Naive thymus-derived CD4-positive, alpha-beta T cell (primary cell): ENCODE results near the gene SLC44A5. TPM values are rescaled to one million over a fixed set of nuclear protein-coding genes. Genes with fewer than 3 reads are reported as not detected.

Source experiments
- ATAC-seq: fragments of 150-1000 bp; cut with Tn5 transposase; 2 replicates; pipeline ENCODE4 v1.10.0; 2021; ENCODE audit warnings: mild to moderate bottlenecking, moderate library complexity
- CTCF ChIA-PET: fragments of 350-600 bp; sonication (Branson Sonifier 250); formaldehyde crosslinking; loops from one replicate; lab custom pipeline; 2021; ENCODE audit warnings: antibody characterized with exemption; lab: Charles Lee
- POLR2A ChIA-PET: fragments of 350-600 bp; sonication (Branson Sonifier 250); formaldehyde crosslinking; loops from one replicate; lab custom pipeline; 2021; ENCODE audit warnings: antibody characterized with exemption, inconsistent platforms; lab: Charles Lee
- DNase-seq, 9 donors: peaks; one replicate each; pipeline versions ENCODE4 v3.0.0 to v3.0.0-alpha.2; 2020 to 2022; ENCODE audit warnings: mixed read lengths in 1 of 9
- H3K27ac ChIP-seq: one replicate; pipeline ENCODE4 v1.7.0; 2013; ENCODE audit warnings: mild to moderate bottlenecking, low read depth, low read length, moderate library complexity
- H3K27me3 ChIP-seq, 2 donors: one replicate each; pipeline ENCODE4 v1.7.0; 2013; ENCODE audit warnings: low read length in 2 of 2, mild to moderate bottlenecking in 2 of 2, moderate library complexity in 2 of 2; ENCODE audit not compliant: control insufficient read depth in 2 of 2, insufficient read depth in 2 of 2
- H3K36me3 ChIP-seq, 3 experiments: 1 replicate in 2 of 3; 2 replicates in 1 of 3; pipeline ENCODE4 v1.7.0; 2013; ENCODE audit warnings: low read length in 3 of 3, mild to moderate bottlenecking in 3 of 3, moderate library complexity in 1 of 3; ENCODE audit not compliant: insufficient read depth in 3 of 3, control insufficient read depth in 2 of 3
- H3K4me1 ChIP-seq, 2 donors: one replicate each; pipeline ENCODE4 v1.7.0; 2013; ENCODE audit warnings: low read length in 2 of 2, mild to moderate bottlenecking in 2 of 2, moderate library complexity in 1 of 2; ENCODE audit not compliant: control insufficient read depth in 2 of 2, insufficient read depth in 2 of 2
- H3K4me3 ChIP-seq: 2 replicates; pipeline ENCODE4 v1.7.0; 2013; ENCODE audit warnings: mild to moderate bottlenecking, low read length
- H3K9me3 ChIP-seq, 3 experiments: 1 replicate in 2 of 3; 2 replicates in 1 of 3; pipeline ENCODE4 v1.7.0; 2013; ENCODE audit warnings: low read length in 3 of 3; ENCODE audit not compliant: control insufficient read depth in 2 of 3
- H3K27ac Mint-ChIP-seq, 9 donors: one replicate each; pipeline ENCODE4 v1.8.0; 2020 to 2022; ENCODE audit warnings: mixed read lengths in 9 of 9, mild to moderate bottlenecking in 8 of 9, moderate library complexity in 5 of 9, inconsistent platforms in 2 of 9
- H3K27me3 Mint-ChIP-seq, 5 donors: one replicate each; pipeline ENCODE4 v1.8.0; 2021 to 2022; ENCODE audit warnings: mixed read lengths in 5 of 5, mild to moderate bottlenecking in 1 of 5
- H3K36me3 Mint-ChIP-seq, 5 donors: one replicate each; pipeline ENCODE4 v1.8.0; 2020 to 2022; ENCODE audit warnings: mixed read lengths in 5 of 5, mild to moderate bottlenecking in 3 of 5, inconsistent platforms in 1 of 5
- H3K4me1 Mint-ChIP-seq, 7 donors: one replicate each; pipeline ENCODE4 v1.8.0; 2020 to 2022; ENCODE audit warnings: mixed read lengths in 7 of 7, mild to moderate bottlenecking in 3 of 7, inconsistent platforms in 1 of 7
- H3K4me3 Mint-ChIP-seq, 10 donors: one replicate each; pipeline ENCODE4 v1.8.0; 2020 to 2022; ENCODE audit warnings: mild to moderate bottlenecking in 10 of 10, mixed read lengths in 10 of 10, moderate library complexity in 6 of 10, inconsistent platforms in 2 of 10
- H3K9me3 Mint-ChIP-seq, 11 donors: one replicate each; pipeline ENCODE4 v1.8.0; 2020 to 2022; ENCODE audit warnings: mixed read lengths in 11 of 11, mild to moderate bottlenecking in 4 of 11, inconsistent platforms in 1 of 11, moderate library complexity in 1 of 11
- intact Hi-C, 2 donors: fragments of 100-400 bp; cut with micrococcal nuclease; formaldehyde crosslinking; loops; one replicate each; pipeline ENCODE4 v1.15.1; 2023
- polyA plus RNA-seq, 2 donors: library from polyadenylated mRNA; unstranded; fragments of 300-500 nt; fragmentation: Illumina TruSeq; gene quantifications; one replicate each; pipeline ENCODE4 v1.2.3, GENCODE V29; 2021
- total RNA-seq, 6 experiments: library from RNA in 5 of 6; stranded (reverse) in 5 of 6; gene quantifications; 1 replicate in 5 of 6; 2 replicates in 1 of 6; pipeline ENCODE4 v1.2.3 and lab custom pipeline; 2021 to 2026

Gene SLC44A5
- total and polyA plus RNA-seq, 7 experiments from 2014 or later = 0.92 to 6.0 (median 3.0) TPM; not detected in 3

DNA sequence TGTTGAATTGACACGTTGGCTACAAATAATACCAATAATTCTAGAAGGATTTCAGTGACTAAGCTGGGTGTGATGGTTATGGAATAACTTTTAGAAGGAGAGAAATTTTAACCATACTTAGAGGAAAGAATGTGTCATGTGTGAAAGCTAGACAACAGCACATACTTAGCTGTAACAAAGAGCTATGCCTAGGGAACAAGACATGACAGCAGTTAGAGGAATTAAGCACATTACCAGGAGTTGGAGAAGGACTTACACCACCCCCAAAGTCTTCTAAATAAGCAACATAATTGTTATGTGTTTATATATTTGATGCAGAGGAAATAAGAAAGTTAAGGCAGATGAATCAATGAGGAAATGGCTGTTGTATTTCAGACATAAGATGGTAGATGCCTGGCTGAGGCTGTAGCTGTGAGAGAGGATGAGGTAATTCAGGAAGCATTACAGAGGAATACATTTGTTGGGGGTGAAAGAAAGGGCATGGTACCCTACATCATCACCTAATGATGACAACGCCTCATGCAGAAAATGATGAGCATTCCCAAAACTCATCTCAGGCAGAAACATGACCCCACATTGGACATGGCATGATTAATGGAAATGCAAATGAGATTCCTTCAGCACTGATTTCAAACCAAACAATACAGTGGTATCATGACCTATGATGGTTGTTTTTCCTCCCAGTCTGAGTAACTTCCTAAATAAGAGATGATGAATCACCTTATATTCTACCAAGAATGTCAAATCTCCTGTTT lies 265.2 kb downstream of the SLC44A5 start:
- intact Hi-C loops = no loop called here
- DNase-seq = no peak
- no peak overlapping the region for H3K27ac ChIP-seq
- H3K4me3 ChIP-seq = no peak overlapping the region
- Mint-ChIP-seq H3K27me3 (peaks cover 0 to 4% (median 0%) of the 10 kb centered on the region in 5 donors), H3K4me3 (no peak overlapping the region), H3K27ac (no peak overlapping the region), H3K9me3 (peaks cover 0 to 16% (median 4%) of the 10 kb centered on the region in 11 donors), H3K36me3 (no peaks in the 10 kb centered on the region), H3K4me1 (no peaks in the 10 kb centered on the region)
- ChIA-PET CTCF (no interaction called here), POLR2A (no interaction called here)
- H3K4me1 ChIP-seq = no peaks in the 10 kb centered on the region
- no peaks in the 10 kb centered on the region for H3K27me3 ChIP-seq
- H3K9me3 ChIP-seq = no peaks in the 10 kb centered on the region
- H3K36me3 ChIP-seq = no peaks in the 10 kb centered on the region
- ATAC-seq = no peak

DNA sequence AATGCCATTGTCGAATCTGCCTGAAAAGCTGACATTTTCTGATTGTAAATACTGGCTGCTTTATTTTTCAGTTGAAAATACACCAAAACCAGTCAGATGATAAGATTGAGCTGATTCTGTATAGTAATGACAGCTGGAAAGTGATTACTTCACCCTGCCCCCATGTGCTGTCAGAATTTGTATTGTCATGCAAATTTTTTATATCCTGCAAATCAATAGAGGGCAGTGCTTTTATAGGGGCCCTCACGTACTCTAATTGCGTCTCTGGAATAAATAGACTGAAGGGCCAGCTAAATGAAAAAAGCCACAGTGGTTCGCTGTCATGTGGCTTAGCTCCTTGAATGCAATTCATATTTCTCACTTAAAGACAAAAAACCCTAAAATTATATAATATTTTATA lies 268.1 kb downstream of the SLC44A5 start:
- H3K27me3 ChIP-seq = no peaks in the 10 kb centered on the region
- POLR2A ChIA-PET = no interaction called here
- no peak overlapping the region for H3K27ac ChIP-seq
- H3K4me3 ChIP-seq = no peak overlapping the region
- no peaks in the 10 kb centered on the region for H3K36me3 ChIP-seq
- H3K4me1 ChIP-seq = no peaks in the 10 kb centered on the region
- no peaks in the 10 kb centered on the region for H3K9me3 ChIP-seq
- DNase-seq = no peak
- CTCF ChIA-PET = no interaction called here
- Mint-ChIP-seq H3K9me3 (peaks cover 0 to 7% (median 0%) of the 10 kb centered on the region in 11 donors), H3K36me3 (no peaks in the 10 kb centered on the region), H3K27ac (no peak overlapping the region), H3K4me3 (no peak overlapping the region), H3K27me3 (peaks cover 0 to 4% (median 0%) of the 10 kb centered on the region in 5 donors), H3K4me1 (no peaks in the 10 kb centered on the region)
- ATAC-seq = no peak
- intact Hi-C loops = no loop called here

DNA sequence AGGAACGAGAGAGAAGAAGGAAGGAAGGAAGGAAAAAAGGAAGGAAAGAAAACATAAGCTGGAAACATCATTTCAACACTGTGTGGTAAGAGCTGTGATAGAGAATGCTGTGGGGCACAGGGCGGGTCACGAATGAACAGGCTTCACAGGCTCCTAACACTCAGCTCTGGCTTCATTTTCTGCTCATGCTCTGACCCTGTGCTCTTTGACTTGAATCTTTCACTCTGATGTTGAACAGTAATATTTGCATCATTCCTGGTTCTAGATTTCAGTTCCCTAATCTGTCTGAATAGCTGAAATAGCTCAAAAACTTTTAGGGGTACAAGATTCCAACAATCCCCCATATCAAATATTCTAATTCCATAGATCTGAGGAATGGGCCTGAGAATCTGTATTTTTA lies 269.4 kb downstream of the SLC44A5 start:
- POLR2A ChIA-PET = no interaction called here

DNA sequence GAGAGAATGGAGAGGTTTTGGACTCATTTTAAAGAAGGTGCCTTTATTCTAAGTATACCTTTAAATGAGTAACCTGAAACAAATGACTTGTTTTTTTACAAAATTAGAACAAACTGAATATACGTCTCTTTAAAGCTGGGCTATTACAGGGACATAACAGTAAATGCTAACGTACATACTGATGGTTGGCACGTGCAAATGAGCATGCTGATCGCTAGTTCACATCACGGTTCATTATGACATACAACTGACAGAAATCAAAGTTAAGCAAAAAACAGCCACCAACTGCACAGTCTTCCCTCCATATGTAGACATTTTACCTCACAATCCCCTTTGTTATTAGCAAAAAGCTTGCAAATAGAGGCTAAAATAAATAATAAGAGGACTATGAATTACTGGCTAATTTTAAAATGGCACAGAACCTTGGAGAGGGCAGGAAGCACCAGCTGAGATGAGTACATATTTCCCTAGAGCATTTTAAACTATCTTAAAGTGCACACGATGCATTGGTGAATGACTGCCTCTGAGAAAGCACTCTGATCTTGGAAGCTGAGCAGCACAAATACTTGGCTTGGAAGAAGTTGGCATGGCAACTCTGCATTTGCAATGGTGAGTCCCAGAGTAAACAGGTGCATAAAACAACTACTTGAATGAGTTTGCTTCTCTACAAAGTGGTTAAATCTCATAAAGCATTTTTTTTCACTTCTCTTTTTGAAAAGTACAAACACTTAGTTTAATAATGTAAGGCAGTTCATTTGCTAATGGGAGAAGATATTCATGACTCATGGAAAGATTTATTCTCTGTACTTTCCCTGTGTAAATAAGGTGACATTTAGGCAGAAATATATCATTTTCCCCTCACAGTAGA lies 272.1 kb downstream of the SLC44A5 start:
- Histone ChIP-seq H3K9me3 (no peaks in the 10 kb centered on the region), H3K4me1 (no peaks in the 10 kb centered on the region), H3K4me3 (no peak overlapping the region), H3K36me3 (no peaks in the 10 kb centered on the region), H3K27ac (no peak overlapping the region), H3K27me3 (no peaks in the 10 kb centered on the region)
- ChIA-PET POLR2A (no interaction called here), CTCF (no interaction called here)
- H3K4me3 Mint-ChIP-seq = no peak overlapping the region
- peaks cover 0 to 4% (median 0%) of the 10 kb centered on the region in 11 donors for H3K9me3 Mint-ChIP-seq
- ATAC-seq (no peak), DNase-seq (no peak)
- no peaks in the 10 kb centered on the region for H3K4me1 Mint-ChIP-seq
- H3K36me3 Mint-ChIP-seq = peaks cover 0 to 3% (median 0%) of the 10 kb centered on the region in 5 donors
- peaks cover 0 to 4% (median 0%) of the 10 kb centered on the region in 5 donors for H3K27me3 Mint-ChIP-seq
- intact Hi-C loops = no loop called here
- no peak overlapping the region for H3K27ac Mint-ChIP-seq

More for the DNA sequence above, 269.4 kb downstream of the SLC44A5 start:
- Histone ChIP-seq H3K4me3 (no peak overlapping the region), H3K9me3 (no peaks in the 10 kb centered on the region), H3K27me3 (no peaks in the 10 kb centered on the region), H3K27ac (no peak overlapping the region), H3K36me3 (no peaks in the 10 kb centered on the region), H3K4me1 (no peaks in the 10 kb centered on the region)
- no peak for DNase-seq
- ATAC-seq = no peak
- intact Hi-C loops = no loop called here
- peaks cover 0 to 4% (median 0%) of the 10 kb centered on the region in 11 donors for H3K9me3 Mint-ChIP-seq
- no peak overlapping the region for H3K27ac Mint-ChIP-seq
- H3K36me3 Mint-ChIP-seq = no peaks in the 10 kb centered on the region
- CTCF ChIA-PET = no interaction called here
- H3K4me1 Mint-ChIP-seq = no peaks in the 10 kb centered on the region
- peaks cover 0 to 4% (median 0%) of the 10 kb centered on the region in 5 donors for H3K27me3 Mint-ChIP-seq
- no peak overlapping the region for H3K4me3 Mint-ChIP-seq

DNA sequence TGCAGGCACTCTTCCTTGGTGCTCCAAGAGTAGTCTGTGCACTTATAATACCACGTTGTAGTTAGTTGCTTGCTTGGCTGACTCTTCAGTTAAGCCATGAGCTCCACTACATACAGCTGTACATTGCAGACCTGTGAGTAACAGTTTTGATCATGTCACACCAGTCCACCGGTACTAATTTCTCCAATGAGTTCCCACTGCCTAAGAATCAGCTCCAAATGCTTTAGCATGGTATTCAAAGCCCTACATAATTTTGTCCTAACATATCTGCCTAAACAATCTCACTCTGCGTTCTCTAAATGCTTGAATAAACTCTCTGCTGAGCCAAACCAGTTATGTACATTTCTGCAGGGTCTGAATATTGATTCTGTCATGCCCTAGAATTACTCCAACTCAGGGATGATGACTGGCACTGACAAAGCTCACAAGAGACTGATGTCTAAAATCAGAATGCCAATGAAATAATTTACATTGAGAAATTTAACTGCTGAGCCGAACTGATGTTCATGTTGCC lies 276.0 kb downstream of the SLC44A5 start:
- Mint-ChIP-seq H3K9me3 (no peaks in the 10 kb centered on the region), H3K27me3 (no peaks in the 10 kb centered on the region), H3K27ac (no peak overlapping the region), H3K4me1 (no peaks in the 10 kb centered on the region), H3K36me3 (peaks cover 0 to 3% (median 0%) of the 10 kb centered on the region in 5 donors), H3K4me3 (no peak overlapping the region)
- no peak for ATAC-seq
- ChIA-PET POLR2A (no interaction called here), CTCF (no interaction called here)
- Histone ChIP-seq H3K9me3 (no peaks in the 10 kb centered on the region), H3K27ac (no peak overlapping the region), H3K27me3 (no peaks in the 10 kb centered on the region), H3K4me3 (no peak overlapping the region), H3K4me1 (no peaks in the 10 kb centered on the region), H3K36me3 (no peaks in the 10 kb centered on the region)
- intact Hi-C loops = no loop called here
- no peak for DNase-seq

GRCh38 chr1:75330624-75331023 lies 280.3 kb downstream of the SLC44A5 start:
- ATAC-seq = no peak
- no peaks in the 10 kb centered on the region for H3K27me3 Mint-ChIP-seq
- peaks cover 0 to 2% (median 0%) of the 10 kb centered on the region in 11 donors for H3K9me3 Mint-ChIP-seq
- intact Hi-C loops = no loop called here
- Histone ChIP-seq H3K4me3 (no peak overlapping the region), H3K27me3 (no peaks in the 10 kb centered on the region), H3K27ac (no peak overlapping the region), H3K36me3 (no peaks in the 10 kb centered on the region), H3K9me3 (no peaks in the 10 kb centered on the region), H3K4me1 (no peaks in the 10 kb centered on the region)
- no peak overlapping the region for H3K4me3 Mint-ChIP-seq
- POLR2A ChIA-PET = no interaction called here
- CTCF ChIA-PET = no interaction called here
- H3K27ac Mint-ChIP-seq = no peak overlapping the region
- DNase-seq = no peak
- no peaks in the 10 kb centered on the region for H3K4me1 Mint-ChIP-seq
- no peaks in the 10 kb centered on the region for H3K36me3 Mint-ChIP-seq
